BLaER1 (cell line): ENCODE data around the gene MAP3K14.

Experiments
- H3K27ac ChIP-seq: shearing (Covaris generic); formaldehyde crosslinking; 2 replicates; pipeline ENCODE4 v1.8.1; 2022
- H3K27me3 ChIP-seq: shearing (Covaris generic); formaldehyde crosslinking; 2 replicates; pipeline ENCODE4 v1.8.1; 2022
- H3K36me3 ChIP-seq: shearing (Covaris generic); formaldehyde crosslinking; 2 replicates; pipeline ENCODE4 v1.8.1; 2022
- H3K4me1 ChIP-seq: shearing (Covaris generic); formaldehyde crosslinking; 2 replicates; pipeline ENCODE4 v1.8.1; 2022
- H3K4me2 ChIP-seq: shearing (Covaris generic); formaldehyde crosslinking; 2 replicates; pipeline ENCODE4 v1.8.1; 2022
- H3K4me3 ChIP-seq: shearing (Covaris generic); formaldehyde crosslinking; 2 replicates; pipeline ENCODE4 v1.8.1; 2022
- H3K9ac ChIP-seq: shearing (Covaris generic); formaldehyde crosslinking; 2 replicates; pipeline ENCODE4 v1.8.1; 2022
- H3K9me3 ChIP-seq: shearing (Covaris generic); formaldehyde crosslinking; 2 replicates; pipeline ENCODE4 v1.8.1; 2022
- H4K20me1 ChIP-seq: shearing (Covaris generic); formaldehyde crosslinking; 2 replicates; pipeline ENCODE4 v1.8.1; 2022
- Cebpa-rat ChIP-seq: shearing (Covaris generic); IDR thresholded peaks from 2 replicates; pipeline ENCODE4 v1.8.1; 2022

Gene MAP3K14

GRCh38 chr17:45311401-45311759, 5.4 kb downstream of the MAP3K14 start:
- Histone ChIP-seq H3K9ac (peak overlapping the region; percentile 96), H3K4me2 (peak overlapping the region; percentile 95), H3K27ac (peak overlapping the region; percentile 93), H3K27me3 (no peaks in the 10 kb centered on the region), H4K20me1 (peaks cover 10% of the 10 kb centered on the region), H3K4me3 (peak overlapping the region; percentile 41; the same call in 1 of the 2 replicates), H3K9me3 (no peaks in the 10 kb centered on the region), H3K36me3 (peaks cover 43% of the 10 kb centered on the region), H3K4me1 (peaks cover 92% of the 10 kb centered on the region)
- no peak for TF ChIP-seq Cebpa-rat

GRCh38 chr17:45310380-45311324, 6.2 kb downstream of the MAP3K14 start:
- peaks cover 2% of the 10 kb centered on the region; the same call in 1 of the 2 replicates for H4K20me1 ChIP-seq
- H3K4me2 ChIP-seq = peak overlapping the region; percentile 95
- peaks cover 50% of the 10 kb centered on the region for H3K36me3 ChIP-seq
- H3K4me1 ChIP-seq = peaks cover 97% of the 10 kb centered on the region
- H3K4me3 ChIP-seq = no peak overlapping the region
- H3K9me3 ChIP-seq = no peaks in the 10 kb centered on the region
- H3K9ac ChIP-seq = peak overlapping the region; percentile 96; the same call in 1 of the 2 replicates
- H3K27ac ChIP-seq = peak overlapping the region; percentile 93; the same call in 1 of the 2 replicates
- H3K27me3 ChIP-seq = no peaks in the 10 kb centered on the region
- no peak for TF ChIP-seq Cebpa-rat

GRCh38 chr17:45309400-45309799, 7.4 kb downstream of the MAP3K14 start:
- Histone ChIP-seq H3K9ac (no peak overlapping the region), H3K27ac (no peak overlapping the region), H3K4me3 (no peak overlapping the region), H3K27me3 (no peaks in the 10 kb centered on the region), H4K20me1 (no peaks in the 10 kb centered on the region; the same call in 1 of the 2 replicates), H3K9me3 (no peaks in the 10 kb centered on the region), H3K4me1 (peaks cover 99% of the 10 kb centered on the region), H3K36me3 (peaks cover 60% of the 10 kb centered on the region), H3K4me2 (peak overlapping the region; percentile 60; the same call in 1 of the 2 replicates)
- TF ChIP-seq Cebpa-rat = no peak

- Histone ChIP-seq H3K4me3 (no peak overlapping the region), H3K4me1 (peaks cover 99% of the 10 kb centered on the region), H3K36me3 (peaks cover 62% of the 10 kb centered on the region), H3K27me3 (no peaks in the 10 kb centered on the region), H3K9me3 (no peaks in the 10 kb centered on the region), H3K27ac (no peak overlapping the region), H3K4me2 (peak overlapping the region; percentile 60; the same call in 1 of the 2 replicates), H3K9ac (no peak overlapping the region), H4K20me1 (no peaks in the 10 kb centered on the region; the same call in 1 of the 2 replicates)
- TF ChIP-seq Cebpa-rat = no peak
These were observed 8.0 kb downstream of the MAP3K14 start for GRCh38 chr17:45308840-45309239.

- no peaks in the 10 kb centered on the region for H3K9me3 ChIP-seq
- no peak for TF ChIP-seq Cebpa-rat
- H3K4me1 ChIP-seq = peaks cover 99% of the 10 kb centered on the region
- no peak overlapping the region for H3K4me3 ChIP-seq
- no peaks in the 10 kb centered on the region; the same call in 1 of the 2 replicates for H4K20me1 ChIP-seq
- peaks cover 62% of the 10 kb centered on the region for H3K36me3 ChIP-seq
- H3K27me3 ChIP-seq = no peaks in the 10 kb centered on the region
- H3K9ac ChIP-seq = no peak overlapping the region
- peak overlapping the region; percentile 62 for H3K27ac ChIP-seq
- peak overlapping the region; percentile 60 for H3K4me2 ChIP-seq
These were observed 8.8 kb downstream of the MAP3K14 start for GRCh38 chr17:45308016-45308365.

- Histone ChIP-seq H4K20me1 (no peaks in the 10 kb centered on the region; the same call in 1 of the 2 replicates), H3K9me3 (no peaks in the 10 kb centered on the region), H3K4me3 (no peak overlapping the region), H3K36me3 (peaks cover 62% of the 10 kb centered on the region), H3K27me3 (no peaks in the 10 kb centered on the region), H3K9ac (no peak overlapping the region), H3K27ac (peak overlapping the region; percentile 62), H3K4me2 (peak overlapping the region; percentile 60), H3K4me1 (peaks cover 99% of the 10 kb centered on the region)
- no peak for TF ChIP-seq Cebpa-rat
These were observed 9.4 kb downstream of the MAP3K14 start for GRCh38 chr17:45307290-45308015.

GRCh38 chr17:45306623-45307022, 10.2 kb downstream of the MAP3K14 start:
- no peaks in the 10 kb centered on the region for H3K9me3 ChIP-seq
- no peaks in the 10 kb centered on the region; the same call in 1 of the 2 replicates for H4K20me1 ChIP-seq
- peak overlapping the region; percentile 60 for H3K4me2 ChIP-seq
- H3K4me3 ChIP-seq = no peak overlapping the region
- H3K4me1 ChIP-seq = peaks cover 99% of the 10 kb centered on the region
- H3K9ac ChIP-seq = no peak overlapping the region
- H3K36me3 ChIP-seq = peaks cover 58% of the 10 kb centered on the region
- H3K27me3 ChIP-seq = no peaks in the 10 kb centered on the region
- peak overlapping the region; percentile 44; the same call in 1 of the 2 replicates for H3K27ac ChIP-seq
- TF ChIP-seq Cebpa-rat = no peak

- peak overlapping the region; percentile 44; the same call in 1 of the 2 replicates for H3K27ac ChIP-seq
- H3K4me2 ChIP-seq = peak overlapping the region; percentile 60
- H3K9ac ChIP-seq = no peak overlapping the region
- no peak overlapping the region for H3K4me3 ChIP-seq
- no peaks in the 10 kb centered on the region for H3K9me3 ChIP-seq
- H3K27me3 ChIP-seq = no peaks in the 10 kb centered on the region
- H4K20me1 ChIP-seq = no peaks in the 10 kb centered on the region
- peaks cover 99% of the 10 kb centered on the region for H3K4me1 ChIP-seq
- H3K36me3 ChIP-seq = peaks cover 53% of the 10 kb centered on the region
- no peak for TF ChIP-seq Cebpa-rat
These were observed 10.7 kb downstream of the MAP3K14 start for GRCh38 chr17:45306094-45306493.

- Histone ChIP-seq H3K27me3 (no peaks in the 10 kb centered on the region), H3K27ac (peak overlapping the region; percentile 44; the same call in 1 of the 2 replicates), H3K4me2 (peak overlapping the region; percentile 60), H3K4me1 (peaks cover 99% of the 10 kb centered on the region), H4K20me1 (no peaks in the 10 kb centered on the region), H3K36me3 (peaks cover 48% of the 10 kb centered on the region), H3K4me3 (no peak overlapping the region), H3K9ac (no peak overlapping the region), H3K9me3 (no peaks in the 10 kb centered on the region)
- no peak for TF ChIP-seq Cebpa-rat
These were observed 11.2 kb downstream of the MAP3K14 start for GRCh38 chr17:45305530-45306087.
